Measurements from ENCODE around the gene XAGE2. TPM values are rescaled to one million over a fixed set of nuclear protein-coding genes. Genes with fewer than 3 reads are reported as not detected.

XAGE2 gene
- polyA plus RNA-seq, result not detected in 2 replicates

GRCh38 chrX:52368368-52369055, at the start of gene XAGE2:
Gene XAGE2 (plus strand): TSS chrX:52369021. CDS start chrX:52370015, 994 bp downstream.

Other genes starting within 250 kb of the XAGE2 start
- gene MAGED4, start 184.1 kb upstream of the XAGE2 start, polyA plus RNA-seq, result 0.55 and 2.4 TPM in 2 replicates
- not detected in 2 replicates for gene XAGE1A, start 126.8 kb downstream of the XAGE2 start, polyA plus RNA-seq
- not detected in 2 replicates for gene XAGE1B, start 148.0 kb downstream of the XAGE2 start, polyA plus RNA-seq